GM19395 (cell line): Measurements from ENCODE around the gene ABHD4.
"Not testable (repeated sequence)": the region's sequence is repeated elsewhere in the genome, so short reads cannot be mapped to it uniquely, and the experiment has no call there.

Source experiments
- ATAC-seq: cut with Tn5 transposase; IDR thresholded peaks from one replicate; pipeline ENCODE4 v1.9.1; 2021; ENCODE audit warnings: mild to moderate bottlenecking, moderate library complexity; ENCODE audit not compliant: unreplicated experiment

Gene ABHD4

DNA sequence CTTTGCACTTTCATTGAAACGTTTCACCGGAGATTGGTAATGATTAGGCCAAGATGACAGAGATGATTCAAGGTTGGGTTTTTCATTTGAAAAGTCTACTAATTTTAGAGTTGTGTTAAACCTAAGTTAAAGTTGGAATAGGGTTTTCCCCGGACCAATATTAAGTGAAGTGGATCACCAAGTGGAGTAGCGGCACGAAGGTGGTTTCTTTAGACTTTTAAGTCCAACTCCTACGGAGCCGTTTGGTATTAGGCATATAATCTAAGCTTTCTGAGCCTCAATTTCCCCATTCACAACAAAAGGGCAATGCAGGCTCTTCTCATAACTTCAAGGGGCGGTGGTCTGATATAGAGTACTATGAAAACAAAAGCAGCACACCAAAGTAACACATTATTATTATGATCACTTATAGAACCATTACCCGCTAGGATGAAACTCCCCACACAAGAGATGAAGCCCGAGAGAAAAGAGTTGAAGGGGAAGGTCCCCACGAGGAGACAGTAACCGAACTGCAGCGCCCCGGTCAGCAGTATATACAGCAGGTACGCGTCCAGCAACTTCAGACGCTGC is 9.5 kb upstream of the ABHD4 start:
- no peak for ATAC-seq

GRCh38 chr14:22589096-22589839 is 8.8 kb upstream of the ABHD4 start, which contains the start of gene DAD1:
DAD1 (minus strand) TSS chr14:22589224; CDS start chr14:22589157, 67 bp downstream.
- ATAC-seq: peak; percentile 91

DNA sequence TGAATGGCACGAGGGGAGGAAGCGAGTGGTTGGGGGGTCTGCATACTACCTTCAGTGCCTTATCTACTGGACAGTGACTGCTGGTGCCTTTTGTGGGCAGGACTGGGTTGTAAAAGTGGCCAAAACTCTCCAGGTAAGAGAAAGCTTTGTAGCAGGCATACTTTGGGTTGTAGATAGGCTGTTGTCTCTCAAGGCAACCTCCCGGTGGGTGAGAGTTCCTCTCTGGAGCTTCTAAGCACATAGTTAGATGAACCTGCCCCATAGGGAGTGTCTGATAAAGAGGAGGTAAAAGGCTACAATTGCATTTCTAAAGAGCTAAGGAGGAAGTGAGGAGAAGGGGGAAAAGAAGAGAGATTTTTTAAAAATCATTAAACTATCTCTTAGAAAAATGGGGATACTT is 4.9 kb upstream of the ABHD4 start:
- ATAC-seq: no peak

GRCh38 chr14:22593601-22594000 is 4.5 kb upstream of the ABHD4 start:
- no peak for ATAC-seq

GRCh38 chr14:22594156-22594716 is 3.9 kb upstream of the ABHD4 start:
- ATAC-seq: no peak

DNA sequence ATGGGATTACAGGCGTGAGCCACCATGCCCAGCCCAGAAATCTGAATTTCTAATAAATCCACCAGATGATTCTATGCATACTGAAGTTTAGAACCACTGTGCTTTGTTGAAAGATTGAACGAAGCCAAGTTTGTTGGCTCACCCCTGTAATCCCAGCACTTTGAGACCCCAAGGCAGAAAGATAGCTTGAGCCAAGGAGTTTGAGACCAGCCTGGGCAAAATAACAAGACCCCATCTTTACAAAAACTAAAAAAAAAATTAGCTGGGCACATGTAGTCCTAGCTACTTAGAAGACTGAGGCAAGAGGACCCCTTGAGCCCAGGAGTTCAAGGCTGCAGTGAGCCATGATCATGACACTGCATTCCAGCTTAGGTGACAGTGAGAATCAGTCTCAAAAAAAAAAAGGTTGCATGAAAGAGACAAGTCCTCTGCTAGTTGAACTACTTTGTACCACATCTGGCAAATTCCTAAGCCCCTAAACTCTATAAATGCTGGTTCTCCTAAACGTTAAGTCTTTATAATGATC is 1.7 kb upstream of the ABHD4 start:
- no peak for ATAC-seq

DNA sequence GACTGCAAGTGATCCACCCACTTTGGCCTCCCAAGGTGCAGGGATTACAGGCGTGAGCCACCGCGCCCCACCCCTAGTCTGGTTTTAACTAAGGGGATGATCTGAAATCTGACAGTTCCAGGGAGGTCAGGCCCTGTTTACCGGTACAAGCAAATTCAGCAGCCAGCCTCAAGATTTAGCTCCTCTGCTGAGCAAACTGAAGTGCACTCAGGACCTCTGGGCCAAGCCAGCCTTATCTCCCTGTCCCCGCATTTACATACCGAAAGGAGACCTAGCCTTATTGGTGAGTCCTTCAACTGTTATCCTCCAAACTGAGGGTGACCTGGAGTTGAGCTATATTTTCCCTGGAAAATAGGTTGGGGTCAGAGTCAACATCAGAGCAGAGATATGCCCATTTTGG is 835 bp upstream of the ABHD4 start:
- no peak for ATAC-seq

DNA sequence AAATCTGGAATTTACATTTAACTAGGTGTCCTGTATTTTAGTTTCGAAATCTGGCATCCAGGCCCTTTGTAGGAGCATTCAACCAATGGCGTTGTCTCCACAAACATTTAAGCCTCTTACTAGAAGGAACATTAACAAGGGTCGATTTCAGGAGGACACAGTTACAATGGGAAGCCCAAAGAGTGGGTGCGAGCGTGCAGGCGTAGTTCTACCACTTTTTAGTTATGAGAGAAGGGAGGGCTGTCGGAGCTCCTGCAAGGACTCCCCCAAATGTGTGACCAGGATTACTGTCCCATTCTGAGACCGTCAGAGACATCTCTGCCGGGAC is 365 bp upstream of the ABHD4 start:
- ATAC-seq: peak; percentile 25

DNA sequence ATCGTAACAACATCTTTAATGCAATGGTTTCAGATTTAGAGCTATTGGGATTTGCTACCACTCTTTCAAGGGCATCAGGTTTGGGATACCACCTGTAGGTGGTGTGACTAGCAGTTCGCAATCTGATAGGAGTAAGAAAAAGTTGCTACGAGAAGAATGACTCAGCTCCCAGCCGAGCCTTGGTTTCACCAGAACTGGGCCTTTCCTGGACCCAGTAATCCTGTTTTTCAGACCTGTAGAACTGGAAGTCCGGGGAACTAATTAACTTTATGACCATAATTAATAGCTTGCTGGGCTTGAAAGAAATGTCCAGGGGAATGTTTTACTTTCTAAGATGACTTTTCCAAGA is 770 bp downstream of the ABHD4 start:
- peak; percentile 54 for ATAC-seq

DNA sequence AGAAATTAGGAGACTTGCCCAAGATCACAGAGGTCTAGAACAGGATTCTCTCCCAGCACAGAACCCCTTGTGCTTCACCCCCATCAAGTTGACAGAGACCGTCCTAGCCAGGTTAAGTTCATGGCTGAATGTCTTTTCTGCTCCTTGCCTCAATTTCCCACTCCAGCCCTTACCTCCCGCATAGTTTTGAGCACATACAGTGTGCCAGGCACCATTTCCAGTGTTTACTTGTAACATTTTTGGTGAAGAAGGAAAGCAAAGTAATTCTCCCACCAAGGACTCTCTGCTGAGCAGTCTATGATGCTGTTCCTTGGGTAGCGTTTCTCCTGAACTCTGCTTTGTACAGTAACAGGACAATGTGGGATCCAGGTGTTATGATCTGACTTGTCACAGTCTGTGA is 1.2 kb downstream of the ABHD4 start:
- no peak for ATAC-seq

GRCh38 chr14:22600027-22600426 is 1.9 kb downstream of the ABHD4 start:
- no peak for ATAC-seq

- ATAC-seq: no peak
Observed at GRCh38 chr14:22601456-22601855, 3.4 kb downstream of the ABHD4 start.

GRCh38 chr14:22601996-22602395 is 3.9 kb downstream of the ABHD4 start:
- no peak for ATAC-seq

- no peak for ATAC-seq
Observed at GRCh38 chr14:22602862-22603261, 4.8 kb downstream of the ABHD4 start.

GRCh38 chr14:22606380-22606779 is 8.3 kb downstream of the ABHD4 start:
- ATAC-seq: no peak

- no peak for ATAC-seq
Observed at GRCh38 chr14:22607291-22607690, 9.2 kb downstream of the ABHD4 start.

GRCh38 chr14:22610931-22611330 is 12.8 kb downstream of the ABHD4 start:
- ATAC-seq: no peak

DNA sequence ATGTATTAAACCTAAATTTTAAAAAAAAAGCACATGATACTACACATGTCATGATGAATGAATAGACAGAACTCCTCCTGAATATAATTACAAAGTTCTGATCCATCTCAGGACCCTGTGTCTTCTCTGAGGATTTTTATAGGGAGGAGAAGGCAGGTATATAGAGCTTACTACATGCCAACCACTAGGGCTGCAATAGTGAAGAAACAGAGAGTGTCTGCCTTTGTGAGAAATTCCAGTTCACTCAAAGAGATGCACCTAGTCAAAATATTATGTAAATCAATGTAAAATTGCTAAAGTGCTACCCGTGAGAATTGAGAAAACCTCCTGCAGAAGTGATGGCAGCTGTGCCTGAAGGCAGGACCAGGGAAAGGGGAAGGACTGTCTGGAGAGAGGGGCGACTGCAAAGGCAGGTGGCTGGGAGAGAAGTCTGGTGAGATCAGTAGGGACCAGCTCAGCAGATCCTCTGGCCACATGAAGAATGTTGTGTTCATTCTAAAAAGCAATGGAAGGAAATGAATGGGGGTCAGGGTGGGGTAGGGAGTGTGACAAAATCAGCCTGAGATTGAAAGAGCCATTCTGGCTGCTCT is 15.1 kb downstream of the ABHD4 start:
- ATAC-seq: no peak

GRCh38 chr14:22613736-22614239 is 15.7 kb downstream of the ABHD4 start:
- ATAC-seq: no peak

DNA sequence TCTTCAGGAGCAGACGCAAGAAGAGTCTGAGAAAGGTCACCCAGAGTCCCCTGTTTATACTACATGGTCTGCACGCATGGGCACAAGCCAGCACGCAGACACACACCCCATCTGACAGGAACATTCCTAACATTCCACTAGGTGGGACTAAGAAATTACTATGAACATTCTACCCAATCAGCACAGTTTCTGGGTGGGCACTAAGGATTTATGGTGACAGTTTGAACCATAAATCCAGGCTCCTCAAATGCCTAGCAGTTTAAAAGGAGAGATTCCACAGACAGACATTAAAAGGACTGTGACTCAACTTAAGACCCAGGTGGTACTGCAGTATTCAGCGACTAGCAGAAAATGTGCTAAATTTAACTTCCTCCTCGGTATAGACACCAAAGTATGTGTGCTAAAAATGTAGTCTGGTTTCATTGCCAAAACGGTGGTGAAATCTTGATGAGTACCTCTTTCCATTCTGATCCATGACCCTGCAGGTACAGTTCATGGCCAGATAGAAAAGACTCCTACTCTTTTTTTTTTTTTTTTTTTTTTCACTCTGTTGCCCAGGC is 16.2 kb downstream of the ABHD4 start:
- ATAC-seq: peak; percentile 63

GRCh38 chr14:22615765-22616164 is 17.7 kb downstream of the ABHD4 start:
- ATAC-seq: not testable (repeated sequence)
